A549 (cell line): ENCODE results near the gene KIAA1755. TPM values are rescaled to one million over a fixed set of nuclear protein-coding genes. Genes with fewer than 3 reads are reported as not detected.
A peak's percentile ranks its signal among the peaks of the same experiment; 100 is the strongest.

Source experiments
- ATAC-seq, 2 experiments: fragments of 200-7000 bp in 1 of 2; fragments of >200 bp in 1 of 2; cut with Nextera tagmentation in 1 of 2; cut with Tn5 transposase in 1 of 2; 3 replicates each; pipeline versions ENCODE4 v1.8.0 to v1.9.1; 2018 to 2020; ENCODE audit warnings: mild to moderate bottlenecking in 1 of 2, moderate library complexity in 1 of 2
- CTCF ChIA-PET: fragments of 300-600 bp; sonication (Branson Sonifier 250); formaldehyde crosslinking; extraction: SDS; loops from one replicate; lab custom pipeline; 2021; ENCODE audit warnings: antibody characterized with exemption, inconsistent platforms; lab: Yijun Ruan, JAX
- POLR2A ChIA-PET: fragments of 350-600 bp; formaldehyde crosslinking; extraction: SDS; loops from one replicate; lab custom pipeline; 2021; ENCODE audit warnings: antibody characterized with exemption, inconsistent platforms; lab: Yijun Ruan, JAX
- DNase-seq, 2 experiments: peaks; one replicate each; pipeline versions ENCODE4 v3.0.0 to v3.0.0-alpha.2; 2011 to 2016; ENCODE audit warnings: low read depth in 1 of 2, low spot score in 1 of 2
- FAIRE-seq: peaks from 2 replicates; lab custom pipeline; 2011; peaks lifted over from hg19 to GRCh38; lab: Jason Lieb, UNC
- H3K27ac ChIP-seq, 2 experiments: fragments of >200 bp; sonication (Bioruptor Twin); formaldehyde crosslinking; 3 replicates each; pipeline ENCODE4 v1.5.1; 2016 to 2017
- H3K4me1 ChIP-seq: fragments of >200 bp; sonication (Bioruptor Twin); formaldehyde crosslinking; 3 replicates; pipeline ENCODE4 v1.6.1; 2016
- H3K4me2 ChIP-seq: fragments of >200 bp; sonication (Bioruptor Twin); formaldehyde crosslinking; 3 replicates; pipeline ENCODE4 v1.6.1; 2016
- H3K4me3 ChIP-seq: fragments of >200 bp; sonication (Bioruptor Twin); formaldehyde crosslinking; 3 replicates; pipeline ENCODE4 v1.5.1; 2016
- H3K9me3 ChIP-seq: fragments of >200 bp; sonication (Bioruptor Twin); formaldehyde crosslinking; 3 replicates; pipeline ENCODE4 v1.6.1; 2016
- BHLHE40 ChIP-seq: IDR thresholded peaks from 2 replicates; pipeline ENCODE4 v1.6.1; 2012; ENCODE audit warnings: low read depth, low read length, inconsistent platforms
- CBX2 ChIP-seq: fragments of 200-600 bp; sonication (generic); IDR thresholded peaks from 2 replicates; pipeline ENCODE4 v1.6.1; 2016; ENCODE audit warnings: low read depth, mild to moderate bottlenecking, borderline replicate concordance
- CBX8 ChIP-seq: fragments of 200-600 bp; sonication (generic); IDR thresholded peaks from 2 replicates; pipeline ENCODE4 v1.6.1; 2016
- CHD2 ChIP-seq: fragments of 150-350 bp; IDR thresholded peaks from 2 replicates; pipeline ENCODE4 v1.6.1; 2014; ENCODE audit warnings: low read length; ENCODE audit not compliant: partially characterized antibody
- CHD4 ChIP-seq: fragments of 200-600 bp; sonication (generic); IDR thresholded peaks from 2 replicates; pipeline ENCODE4 v1.6.1; 2016; ENCODE audit warnings: antibody characterized with exemption, mild to moderate bottlenecking, borderline replicate concordance
- EHF ChIP-seq: fragments of 250-450 bp; sonication (Bioruptor Pico); IDR thresholded peaks from 2 replicates; pipeline ENCODE4 v1.5.0; 2020; ENCODE audit warnings: mild to moderate bottlenecking
- EP300 ChIP-seq, 2 experiments: fragments of >200 bp; sonication (Bioruptor Twin); formaldehyde crosslinking; IDR thresholded peaks; 2 replicates in 1 of 2; 3 replicates in 1 of 2; pipeline ENCODE4 v1.6.1; 2016 to 2017
- FOSB ChIP-seq: fragments of 250-450 bp; sonication (Bioruptor Pico); IDR thresholded peaks from 2 replicates; pipeline ENCODE4 v1.5.0; 2020; ENCODE audit warnings: mild to moderate bottlenecking, moderate library complexity
- HEYL ChIP-seq: fragments of 250-450 bp; sonication (Bioruptor Pico); IDR thresholded peaks from 2 replicates; pipeline ENCODE4 v1.8.0; 2021; ENCODE audit warnings: mild to moderate bottlenecking, moderate library complexity
- HOXA7 ChIP-seq: fragments of 250-450 bp; sonication (Bioruptor Pico); IDR thresholded peaks from 2 replicates; pipeline ENCODE4 v1.5.0; 2020; ENCODE audit warnings: mild to moderate bottlenecking, moderate library complexity
- KDM1A ChIP-seq: fragments of 200-600 bp; sonication (generic); IDR thresholded peaks from 2 replicates; pipeline ENCODE4 v1.6.1; 2016; ENCODE audit warnings: low read depth, mild to moderate bottlenecking
- MAFK ChIP-seq: fragments of 450-650 bp; IDR thresholded peaks from 2 replicates; pipeline ENCODE4 v1.6.1; 2014; ENCODE audit not compliant: partially characterized antibody
- MAZ ChIP-seq: fragments of 150-350 bp; IDR thresholded peaks from 2 replicates; pipeline ENCODE4 v1.6.1; 2014; ENCODE audit warnings: antibody characterized with exemption, low read depth, low read length, borderline replicate concordance
- NPAS2 ChIP-seq: fragments of 250-450 bp; sonication (Bioruptor Pico); IDR thresholded peaks from 2 replicates; pipeline ENCODE4 v1.8.0; 2022; ENCODE audit warnings: mild to moderate bottlenecking, moderate library complexity, borderline replicate concordance
- POLR2AphosphoS2 ChIP-seq: conservative IDR thresholded peaks from 2 replicates; pipeline ENCODE4 v1.6.1; 2012; ENCODE audit warnings: low read length, improper control_type of control experiment, inconsistent platforms
- RARB ChIP-seq: fragments of 250-450 bp; sonication (Bioruptor Pico); IDR thresholded peaks from 2 replicates; pipeline ENCODE4 v1.8.0; 2021; ENCODE audit warnings: mild to moderate bottlenecking, moderate library complexity
- RNF2 ChIP-seq: fragments of 200-600 bp; sonication (generic); IDR thresholded peaks from 2 replicates; pipeline ENCODE4 v1.6.1; 2016; ENCODE audit warnings: low read depth, mild to moderate bottlenecking, antibody characterized with exemption, moderate library complexity, borderline replicate concordance
- SMC3 ChIP-seq: fragments of >200 bp; sonication (Bioruptor Twin); formaldehyde crosslinking; IDR thresholded peaks from 3 replicates; pipeline ENCODE4 v1.6.1; 2018; ENCODE audit warnings: inconsistent platforms
- SREBF2 ChIP-seq: fragments of 450-650 bp; IDR thresholded peaks from 2 replicates; pipeline ENCODE4 v1.6.1; 2014; ENCODE audit warnings: mild to moderate bottlenecking, moderate library complexity
- WGBS: methylation state at CpG from one replicate; pipeline ENCODE4 v1.1.6; 2017; ENCODE audit errors: missing lambda C conversion rate; 5-methylcytosine and 5-hydroxymethylcytosine counted together
- polyA plus RNA-seq, 4 experiments: library from polyadenylated mRNA; depleted of rRNA in 3 of 4; stranded (reverse); fragments of >200 nt; fragmentation: RNase III in 1 of 4; extraction: RNeasy Plus Mini Kit Qiagen cat#74134 plus additional on column Dnase treatment in 1 of 4; gene quantifications; 2 replicates in 3 of 4; 3 replicates in 1 of 4; pipeline ENCODE4 v1.2.3, GENCODE V29; 2011 to 2017

KIAA1755 gene
- polyA plus RNA-seq, 2 of the 4 experiments (the other 2 are of a cell fraction), result 0.04 to 0.21 TPM

- ChIA-PET CTCF (interaction anchor here (0.7 to 23.9 kb wide), 8 partner anchors 8 to 647 kb away, joined by 3 to 818 read pairs (median 4); partner anchors contain the start of gene TGM2), POLR2A (no interaction called here)
- ATAC-seq (no peak), FAIRE-seq (no peak), DNase-seq (no peak)
- Histone ChIP-seq H3K4me2 (no peak overlapping the region), H3K4me3 (no peak overlapping the region), H3K9me3 (no peaks in the 10 kb centered on the region; the same call in 2 of the 3 replicates), H3K27ac (peak overlapping the region; percentile 50 to 79; a peak in 5 of 6 replicates), H3K4me1 (peaks cover 25% of the 10 kb centered on the region)
- TF ChIP-seq SMC3, result no peak
- TF ChIP-seq EHF (CRISPR knock-in tag), result no peak
- WGBS, result 67% methylated on average over 8 of the region's 9 CpGs
Observed at GRCh38 chr20:38211200-38212097, 49.1 kb downstream of the KIAA1755 start.

GRCh38 chr20:38210741-38211140 lies 49.8 kb downstream of the KIAA1755 start:
- Histone ChIP-seq H3K27ac (peak overlapping the region; percentile 67 to 79; a peak in 5 of 6 replicates), H3K4me1 (peaks cover 24% of the 10 kb centered on the region), H3K4me2 (no peak overlapping the region), H3K4me3 (no peak overlapping the region), H3K9me3 (no peaks in the 10 kb centered on the region; the same call in 2 of the 3 replicates)
- CTCF ChIA-PET, result interaction anchor here (1.1 to 23.9 kb wide), 5 partner anchors 9 to 137 kb away, joined by 4 to 818 read pairs (median 72); partner anchors contain the start of gene TGM2
- TF ChIP-seq HEYL (CRISPR knock-in tag) (no peak), MAFK (peak; percentile 24)
- no peak for FAIRE-seq
- 56% methylated on average over 5 of the region's 6 CpGs for whole genome bisulfite sequencing
- DNase-seq, result no peak
- POLR2A ChIA-PET, result no interaction called here
- no peak for ATAC-seq

GRCh38 chr20:38209736-38210405 lies 50.7 kb downstream of the KIAA1755 start:
- H3K4me1 ChIP-seq, result peaks cover 24% of the 10 kb centered on the region
- no peaks in the 10 kb centered on the region; the same call in 2 of the 3 replicates for H3K9me3 ChIP-seq
- FAIRE-seq (no peak), ATAC-seq (peak in 1 of 2 experiments; percentile 51; a peak in 1 of 6 replicates), DNase-seq (no peak)
- ChIA-PET POLR2A (no interaction called here), CTCF (interaction anchor here (1.4 to 23.9 kb wide), 5 partner anchors 12 to 645 kb away, joined by 4 to 818 read pairs (median 72); partner anchors contain the start of gene TGM2)
- TF ChIP-seq CHD2, result no peak
- no peak for TF ChIP-seq SMC3
- TF ChIP-seq RARB, result no peak
- no peak for TF ChIP-seq NPAS2 (CRISPR knock-in tag)
- no peak for TF ChIP-seq CBX8
- no peak for TF ChIP-seq CHD4
- TF ChIP-seq HEYL (CRISPR knock-in tag), result no peak
- TF ChIP-seq FOSB (CRISPR knock-in tag), result no peak
- no peak for TF ChIP-seq SREBF2
- no peak for TF ChIP-seq EP300 (IDR thresholded peaks at IDR 0.05)
- no peak for TF ChIP-seq MAZ
- TF ChIP-seq POLR2AphosphoS2, result no peak
- no peak for TF ChIP-seq RNF2
- TF ChIP-seq BHLHE40, result no peak
- TF ChIP-seq HOXA7 (CRISPR knock-in tag), result no peak
- peak overlapping the region; percentile 15; the same call in 1 of the 3 replicates for H3K4me2 ChIP-seq
- H3K4me3 ChIP-seq, result no peak overlapping the region
- peak overlapping the region; percentile 67 to 79; a peak in 5 of 6 replicates for H3K27ac ChIP-seq
- WGBS, result 56% methylated on average over 3 of the region's 3 CpGs

- Histone ChIP-seq H3K4me2 (no peak overlapping the region), H3K4me1 (peaks cover 24% of the 10 kb centered on the region), H3K27ac (peak overlapping the region; percentile 67 to 79; a peak in 5 of 6 replicates), H3K9me3 (no peaks in the 10 kb centered on the region; the same call in 2 of the 3 replicates), H3K4me3 (no peak overlapping the region)
- DNase-seq (no peak), FAIRE-seq (no peak), ATAC-seq (no peak)
- POLR2A ChIA-PET, result no interaction called here
- TF ChIP-seq KDM1A (0 out of 2 replicates have a peak, but pooled peaks have one; percentile 39), CBX2 (no peak)
- 68% methylated on average over 4 of the region's 4 CpGs for WGBS
- CTCF ChIA-PET, result interaction anchor here (1.4 to 23.9 kb wide), 5 partner anchors 13 to 645 kb away, joined by 4 to 818 read pairs (median 72); partner anchors contain the start of gene TGM2
Observed at GRCh38 chr20:38209054-38209675, 51.4 kb downstream of the KIAA1755 start.
